ENCODE measurements around the gene ZFP36L1.

ZFP36L1 gene

GRCh38 chr14:68761391-68761790 lies 31.5 kb downstream of the ZFP36L1 start:
- H3K4me2 ChIP-seq (ENCODE audit: low read length): no peak overlapping the region
- no peak overlapping the region for H2AFZ ChIP-seq (ENCODE audit: insufficient read depth, low read length, poor library complexity)
- no peak overlapping the region for H2AK5ac ChIP-seq (ENCODE audit: low read length)
- H2BK5ac ChIP-seq (ENCODE audit: low read depth, low read length, poor library complexity): no peak overlapping the region
- no peak overlapping the region for H3K23ac ChIP-seq (ENCODE audit: low read length)
- no peaks in the 10 kb centered on the region for H3K27me3 ChIP-seq (ENCODE audit: insufficient read depth, low read length)
- no peak overlapping the region for H3K4ac ChIP-seq (ENCODE audit: low read depth, low read length)
- H3K14ac ChIP-seq (ENCODE audit: low read length): no peak overlapping the region
- H3K4me3 ChIP-seq (ENCODE audit: low read depth, low read length): no peak overlapping the region
- WGBS (ENCODE audit: extremely low coverage, insufficient coverage, insufficient read length): no CpG with 5 or more reads among the region's 1 CpG
- no peak overlapping the region for H4K12ac ChIP-seq (ENCODE audit: low read depth, low read length)
- peak overlapping the region; percentile 8 for H4K91ac ChIP-seq (ENCODE audit: low read depth, low read length)
- H3K36me3 ChIP-seq (ENCODE audit: control insufficient read depth in 1 of 2, insufficient read depth in 2 of 2, low read length in 2 of 2): no peaks in the 10 kb centered on the region
- no peak overlapping the region for H2BK120ac ChIP-seq (ENCODE audit: insufficient read depth, low read length, poor library complexity)
- DNase-seq: no peak
- no peaks in the 10 kb centered on the region for H3K79me2 ChIP-seq (ENCODE audit: control insufficient read depth, insufficient read depth, low read length, poor library complexity)
- peaks cover 3% of the 10 kb centered on the region for H3K79me1 ChIP-seq (ENCODE audit: low read length)
- H3K9ac ChIP-seq (ENCODE audit: low read length): no peak overlapping the region
- H3K4me1 ChIP-seq (ENCODE audit: control insufficient read depth in 1 of 2, insufficient read depth in 2 of 2, low read length in 2 of 2): peaks cover 4 to 11% of the 10 kb centered on the region in 2 experiments
- H3K9me3 ChIP-seq (ENCODE audit: insufficient read depth, low read depth, low read length): peaks cover 2% of the 10 kb centered on the region
- no peak overlapping the region for H4K8ac ChIP-seq (ENCODE audit: low read depth, low read length)
- H2BK12ac ChIP-seq (ENCODE audit: low read length): peak overlapping the region; percentile 39
- H3K18ac ChIP-seq (ENCODE audit: low read length): no peak overlapping the region
- no peak overlapping the region for H3K27ac ChIP-seq (ENCODE audit: low read depth, low read length)

- Histone ChIP-seq H2AK5ac (ENCODE audit: low read length) (no peak overlapping the region), H4K12ac (ENCODE audit: low read depth, low read length) (no peak overlapping the region), H3K9ac (ENCODE audit: low read length) (no peak overlapping the region), H4K91ac (ENCODE audit: low read depth, low read length) (no peak overlapping the region), H3K18ac (ENCODE audit: low read length) (no peak overlapping the region), H3K27ac (ENCODE audit: low read depth, low read length) (no peak overlapping the region), H3K4ac (ENCODE audit: low read depth, low read length) (no peak overlapping the region), H3K14ac (ENCODE audit: low read length) (no peak overlapping the region), H3K36me3 (ENCODE audit: control insufficient read depth in 1 of 2, insufficient read depth in 2 of 2, low read length in 2 of 2) (no peaks in the 10 kb centered on the region), H3K79me2 (ENCODE audit: control insufficient read depth, insufficient read depth, low read length, poor library complexity) (no peaks in the 10 kb centered on the region), H3K27me3 (ENCODE audit: insufficient read depth, low read length) (no peaks in the 10 kb centered on the region), H3K4me1 (ENCODE audit: control insufficient read depth in 1 of 2, insufficient read depth in 2 of 2, low read length in 2 of 2) (peaks cover 4 to 11% of the 10 kb centered on the region in 2 experiments), H3K23ac (ENCODE audit: low read length) (no peak overlapping the region), H3K79me1 (ENCODE audit: low read length) (peaks cover 3% of the 10 kb centered on the region), H2AFZ (ENCODE audit: insufficient read depth, low read length, poor library complexity) (no peak overlapping the region), H2BK120ac (ENCODE audit: insufficient read depth, low read length, poor library complexity) (no peak overlapping the region), H2BK12ac (ENCODE audit: low read length) (no peak overlapping the region), H3K4me3 (ENCODE audit: low read depth, low read length) (no peak overlapping the region), H3K9me3 (ENCODE audit: insufficient read depth, low read depth, low read length) (peaks cover 2% of the 10 kb centered on the region), H2BK5ac (ENCODE audit: low read depth, low read length, poor library complexity) (no peak overlapping the region), H3K4me2 (ENCODE audit: low read length) (no peak overlapping the region), H4K8ac (ENCODE audit: low read depth, low read length) (no peak overlapping the region)
- no CpG with 5 or more reads among the region's 2 CpGs for WGBS (ENCODE audit: extremely low coverage, insufficient coverage, insufficient read length)
- no peak for DNase-seq
Observed at GRCh38 chr14:68760761-68761160, 32.1 kb downstream of the ZFP36L1 start.

- H3K27me3 ChIP-seq (ENCODE audit: insufficient read depth, low read length): no peaks in the 10 kb centered on the region
- peaks cover 4 to 11% of the 10 kb centered on the region in 2 experiments for H3K4me1 ChIP-seq (ENCODE audit: control insufficient read depth in 1 of 2, insufficient read depth in 2 of 2, low read length in 2 of 2)
- H2BK5ac ChIP-seq (ENCODE audit: low read depth, low read length, poor library complexity): no peak overlapping the region
- H3K4me2 ChIP-seq (ENCODE audit: low read length): no peak overlapping the region
- no peak overlapping the region for H4K12ac ChIP-seq (ENCODE audit: low read depth, low read length)
- no peak for DNase-seq
- no peak overlapping the region for H3K18ac ChIP-seq (ENCODE audit: low read length)
- no peak overlapping the region for H3K9ac ChIP-seq (ENCODE audit: low read length)
- no peak overlapping the region for H3K27ac ChIP-seq (ENCODE audit: low read depth, low read length)
- H3K36me3 ChIP-seq (ENCODE audit: control insufficient read depth in 1 of 2, insufficient read depth in 2 of 2, low read length in 2 of 2): no peaks in the 10 kb centered on the region
- H3K23ac ChIP-seq (ENCODE audit: low read length): no peak overlapping the region
- H3K79me2 ChIP-seq (ENCODE audit: control insufficient read depth, insufficient read depth, low read length, poor library complexity): no peaks in the 10 kb centered on the region
- no peak overlapping the region for H2BK12ac ChIP-seq (ENCODE audit: low read length)
- no peak overlapping the region for H2AK5ac ChIP-seq (ENCODE audit: low read length)
- H3K79me1 ChIP-seq (ENCODE audit: low read length): peaks cover 3% of the 10 kb centered on the region
- no CpG with 5 or more reads among the region's 5 CpGs for WGBS (ENCODE audit: extremely low coverage, insufficient coverage, insufficient read length)
- no peak overlapping the region for H2AFZ ChIP-seq (ENCODE audit: insufficient read depth, low read length, poor library complexity)
- H4K8ac ChIP-seq (ENCODE audit: low read depth, low read length): no peak overlapping the region
- H3K14ac ChIP-seq (ENCODE audit: low read length): no peak overlapping the region
- H2BK120ac ChIP-seq (ENCODE audit: insufficient read depth, low read length, poor library complexity): no peak overlapping the region
- H3K4me3 ChIP-seq (ENCODE audit: low read depth, low read length): no peak overlapping the region
- H4K91ac ChIP-seq (ENCODE audit: low read depth, low read length): no peak overlapping the region
- peaks cover 2% of the 10 kb centered on the region for H3K9me3 ChIP-seq (ENCODE audit: insufficient read depth, low read depth, low read length)
- no peak overlapping the region for H3K4ac ChIP-seq (ENCODE audit: low read depth, low read length)
Observed at GRCh38 chr14:68759937-68760336, 32.9 kb downstream of the ZFP36L1 start.

- H3K14ac ChIP-seq (ENCODE audit: low read length): no peak overlapping the region
- no peak overlapping the region for H4K91ac ChIP-seq (ENCODE audit: low read depth, low read length)
- H3K23ac ChIP-seq (ENCODE audit: low read length): no peak overlapping the region
- no peaks in the 10 kb centered on the region for H3K79me2 ChIP-seq (ENCODE audit: control insufficient read depth, insufficient read depth, low read length, poor library complexity)
- H4K8ac ChIP-seq (ENCODE audit: low read depth, low read length): peak overlapping the region; percentile 26
- no peak overlapping the region for H3K9ac ChIP-seq (ENCODE audit: low read length)
- no peaks in the 10 kb centered on the region for H3K36me3 ChIP-seq (ENCODE audit: control insufficient read depth in 1 of 2, insufficient read depth in 2 of 2, low read length in 2 of 2)
- H2AFZ ChIP-seq (ENCODE audit: insufficient read depth, low read length, poor library complexity): no peak overlapping the region
- H2BK12ac ChIP-seq (ENCODE audit: low read length): no peak overlapping the region
- no peak overlapping the region for H2AK5ac ChIP-seq (ENCODE audit: low read length)
- H3K4ac ChIP-seq (ENCODE audit: low read depth, low read length): no peak overlapping the region
- H3K9me3 ChIP-seq (ENCODE audit: insufficient read depth, low read depth, low read length): peaks cover 2% of the 10 kb centered on the region
- H3K4me1 ChIP-seq (ENCODE audit: control insufficient read depth in 1 of 2, insufficient read depth in 2 of 2, low read length in 2 of 2): peaks cover 4 to 11% of the 10 kb centered on the region in 2 experiments
- peaks cover 3% of the 10 kb centered on the region for H3K79me1 ChIP-seq (ENCODE audit: low read length)
- H3K27ac ChIP-seq (ENCODE audit: low read depth, low read length): no peak overlapping the region
- no peaks in the 10 kb centered on the region for H3K27me3 ChIP-seq (ENCODE audit: insufficient read depth, low read length)
- whole genome bisulfite sequencing (ENCODE audit: extremely low coverage, insufficient coverage, insufficient read length): no CpG with 5 or more reads among the region's 8 CpGs
- no peak overlapping the region for H4K12ac ChIP-seq (ENCODE audit: low read depth, low read length)
- no peak overlapping the region for H2BK120ac ChIP-seq (ENCODE audit: insufficient read depth, low read length, poor library complexity)
- DNase-seq: no peak
- H3K4me3 ChIP-seq (ENCODE audit: low read depth, low read length): no peak overlapping the region
- H3K4me2 ChIP-seq (ENCODE audit: low read length): no peak overlapping the region
- no peak overlapping the region for H2BK5ac ChIP-seq (ENCODE audit: low read depth, low read length, poor library complexity)
- no peak overlapping the region for H3K18ac ChIP-seq (ENCODE audit: low read length)
Observed at GRCh38 chr14:68759017-68759560, 33.8 kb downstream of the ZFP36L1 start.
